ENCODE results near the gene MCUB.

DNA sequence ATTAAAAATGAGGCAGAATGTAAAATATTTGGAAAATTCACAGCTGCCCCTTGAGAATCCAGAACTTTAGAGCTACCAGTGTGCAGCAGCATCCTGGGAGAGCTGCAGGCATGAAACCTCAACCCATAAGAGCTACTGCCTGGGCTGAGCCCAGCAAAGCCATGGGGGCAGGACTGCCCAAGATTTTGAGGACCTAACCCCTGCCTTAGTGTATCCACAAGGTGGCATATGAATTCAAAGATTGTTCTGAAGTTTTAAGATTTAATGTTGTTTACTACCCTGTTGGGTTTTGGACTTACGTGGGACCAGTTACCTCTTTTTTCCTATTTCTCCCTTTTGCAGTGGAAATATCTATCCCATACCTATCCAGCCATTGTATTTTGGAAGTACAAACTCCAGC lies 116.8 kb downstream of the MCUB start:
- TF ChIP-seq POLR2A (IDR thresholded peaks at IDR 0.05; ENCODE audit: low read depth, low read length) = no peak
- TF ChIP-seq, protein P1, sequence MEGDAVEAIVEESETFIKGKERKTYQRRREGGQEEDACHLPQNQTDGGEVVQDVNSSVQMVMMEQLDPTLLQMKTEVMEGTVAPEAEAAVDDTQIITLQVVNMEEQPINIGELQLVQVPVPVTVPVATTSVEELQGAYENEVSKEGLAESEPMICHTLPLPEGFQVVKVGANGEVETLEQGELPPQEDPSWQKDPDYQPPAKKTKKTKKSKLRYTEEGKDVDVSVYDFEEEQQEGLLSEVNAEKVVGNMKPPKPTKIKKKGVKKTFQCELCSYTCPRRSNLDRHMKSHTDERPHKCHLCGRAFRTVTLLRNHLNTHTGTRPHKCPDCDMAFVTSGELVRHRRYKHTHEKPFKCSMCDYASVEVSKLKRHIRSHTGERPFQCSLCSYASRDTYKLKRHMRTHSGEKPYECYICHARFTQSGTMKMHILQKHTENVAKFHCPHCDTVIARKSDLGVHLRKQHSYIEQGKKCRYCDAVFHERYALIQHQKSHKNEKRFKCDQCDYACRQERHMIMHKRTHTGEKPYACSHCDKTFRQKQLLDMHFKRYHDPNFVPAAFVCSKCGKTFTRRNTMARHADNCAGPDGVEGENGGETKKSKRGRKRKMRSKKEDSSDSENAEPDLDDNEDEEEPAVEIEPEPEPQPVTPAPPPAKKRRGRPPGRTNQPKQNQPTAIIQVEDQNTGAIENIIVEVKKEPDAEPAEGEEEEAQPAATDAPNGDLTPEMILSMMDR (IDR thresholded peaks at IDR 0.05; ENCODE audit: extremely low read depth in 1 of 2, insufficient read depth in 1 of 2, low read depth in 1 of 2, low read length in 2 of 2) = no peak
- no peak for TF ChIP-seq EZH2 (IDR thresholded peaks at IDR 0.05; ENCODE audit: borderline replicate concordance, low read depth, low read length, severe bottlenecking)
- TF ChIP-seq POLR2AphosphoS5 (IDR thresholded peaks at IDR 0.05; ENCODE audit: insufficient read depth, low read depth, low read length) = no peak
- TF ChIP-seq GATA2 (IDR thresholded peaks at IDR 0.05; ENCODE audit: insufficient read depth, insufficient read length, low read depth, low read length) = no peak
- TF ChIP-seq, protein P2, sequence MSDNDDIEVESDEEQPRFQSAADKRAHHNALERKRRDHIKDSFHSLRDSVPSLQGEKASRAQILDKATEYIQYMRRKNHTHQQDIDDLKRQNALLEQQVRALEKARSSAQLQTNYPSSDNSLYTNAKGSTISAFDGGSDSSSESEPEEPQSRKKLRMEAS (IDR thresholded peaks at IDR 0.05; ENCODE audit: insufficient read depth, insufficient read length) = no peak

All from endothelial cell of umbilical vein (primary cell).